Mesothelial cell of epicardium (in vitro differentiated cells): ENCODE data around the gene CNOT2. TPM values are rescaled to one million over a fixed set of nuclear protein-coding genes. Genes with fewer than 3 reads are reported as not detected.
"Not testable (repeated sequence)": the region's sequence is repeated elsewhere in the genome, so short reads cannot be mapped to it uniquely, and the experiment has no call there.

Source experiments
- DNase-seq, 2 experiments: peaks; one replicate each; pipeline ENCODE4 v3.0.0; 2021; ENCODE audit warnings: low spot score in 2 of 2; ENCODE audit not compliant: unreplicated experiment in 2 of 2
- H3K27ac Mint-ChIP-seq: 2 replicates; pipeline ENCODE4 v1.8.0; 2021; ENCODE audit warnings: mixed read lengths
- H3K27me3 Mint-ChIP-seq: 2 replicates; pipeline ENCODE4 v1.8.0; 2021; ENCODE audit warnings: low read depth, mixed read lengths
- H3K36me3 Mint-ChIP-seq: 2 replicates; pipeline ENCODE4 v1.8.0; 2021; ENCODE audit warnings: mixed read lengths
- H3K4me1 Mint-ChIP-seq: 2 replicates; pipeline ENCODE4 v1.8.0; 2021; ENCODE audit warnings: mixed read lengths
- H3K4me3 Mint-ChIP-seq: 2 replicates; pipeline ENCODE4 v1.8.0; 2021; ENCODE audit warnings: mild to moderate bottlenecking, moderate library complexity, mixed read lengths
- H3K9me3 Mint-ChIP-seq: 2 replicates; pipeline ENCODE4 v1.8.0; 2021; ENCODE audit warnings: mixed read lengths
- CTCF ChIP-seq: fragments of 200-600 bp; sonication (generic); IDR thresholded peaks from one replicate; pipeline ENCODE4 v1.5.0; 2021; ENCODE audit warnings: antibody characterized with exemption; ENCODE audit not compliant: unreplicated experiment
- total RNA-seq: library from RNA; stranded (reverse); gene quantifications from 3 replicates; pipeline ENCODE4 v1.2.1, GENCODE V29; 2021

The CNOT2 gene
- total RNA-seq, 1 donor from 2014 or later = 126 TPM

GRCh38 chr12:70383484-70383883 lies 140.3 kb downstream of the CNOT2 start:
- peaks cover 5% of the 10 kb centered on the region for H3K4me1 Mint-ChIP-seq
- H3K36me3 Mint-ChIP-seq = peaks cover 41% of the 10 kb centered on the region
- H3K9me3 Mint-ChIP-seq = peaks cover 31% of the 10 kb centered on the region
- no peaks in the 10 kb centered on the region for H3K27me3 Mint-ChIP-seq
- DNase-seq = no peak
- no peak overlapping the region for H3K4me3 Mint-ChIP-seq
- no peak overlapping the region for H3K27ac Mint-ChIP-seq
- no peak for TF ChIP-seq CTCF

- no peak overlapping the region for H3K4me3 Mint-ChIP-seq
Observed at GRCh38 chr12:70383886-70384285, 140.7 kb downstream of the CNOT2 start.

DNA sequence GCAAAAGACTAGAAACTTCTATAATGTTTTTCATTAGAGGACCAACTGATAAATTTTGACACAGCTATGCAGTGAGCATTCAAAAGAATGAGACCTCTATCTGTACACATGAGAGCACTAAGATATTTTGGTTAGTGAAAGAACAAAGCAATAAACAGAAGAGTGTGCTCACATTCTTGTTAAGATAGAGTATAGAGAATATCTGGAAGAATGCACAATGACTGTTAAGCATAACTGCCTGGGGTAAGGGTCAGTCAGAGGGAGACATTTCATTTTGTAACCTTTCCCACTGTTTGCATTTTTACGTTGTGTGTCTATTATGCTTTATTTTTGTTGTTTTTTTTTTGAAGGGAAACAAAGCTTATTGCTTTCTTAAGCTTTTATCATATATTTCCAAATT lies 143.5 kb downstream of the CNOT2 start:
- Mint-ChIP-seq H3K9me3 (peaks cover 24% of the 10 kb centered on the region), H3K36me3 (peaks cover 38% of the 10 kb centered on the region), H3K27ac (no peak overlapping the region), H3K4me3 (no peak overlapping the region), H3K4me1 (peaks cover 5% of the 10 kb centered on the region), H3K27me3 (no peaks in the 10 kb centered on the region)
- DNase-seq = no peak
- TF ChIP-seq CTCF = no peak

More at GRCh38 chr12:70383886-70384285, 140.7 kb downstream of the CNOT2 start:
- Mint-ChIP-seq H3K27ac (no peak overlapping the region), H3K4me1 (peaks cover 5% of the 10 kb centered on the region), H3K36me3 (peaks cover 43% of the 10 kb centered on the region), H3K27me3 (no peaks in the 10 kb centered on the region), H3K9me3 (peaks cover 32% of the 10 kb centered on the region)
- TF ChIP-seq CTCF = no peak
- DNase-seq = no peak

GRCh38 chr12:70389678-70390077 lies 146.4 kb downstream of the CNOT2 start:
- DNase-seq = no peak
- no peak overlapping the region for H3K4me3 Mint-ChIP-seq
- TF ChIP-seq CTCF = no peak
- peaks cover 27% of the 10 kb centered on the region for H3K9me3 Mint-ChIP-seq
- H3K27ac Mint-ChIP-seq = no peak overlapping the region
- H3K36me3 Mint-ChIP-seq = peaks cover 39% of the 10 kb centered on the region
- H3K4me1 Mint-ChIP-seq = peaks cover 10% of the 10 kb centered on the region
- no peaks in the 10 kb centered on the region for H3K27me3 Mint-ChIP-seq

DNA sequence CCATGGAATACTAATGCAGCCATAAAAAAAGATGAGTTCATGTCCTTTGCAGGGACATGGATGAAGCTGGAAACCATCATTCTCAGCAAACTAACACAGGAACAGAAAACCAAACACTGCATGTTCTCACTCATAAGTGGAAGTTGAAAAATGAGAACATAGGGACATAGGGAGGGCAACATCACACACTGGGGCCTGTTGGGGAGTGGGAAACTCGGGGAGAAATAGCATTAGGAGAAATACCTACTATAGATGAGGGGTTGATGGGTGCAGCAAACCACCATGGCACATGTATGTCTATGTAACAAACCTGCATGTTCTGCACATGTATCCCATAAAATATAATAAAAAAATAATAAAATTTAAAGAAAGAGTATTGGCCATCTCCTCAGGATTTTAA lies 149.4 kb downstream of the CNOT2 start:
- not testable (repeated sequence) for DNase-seq, H3K27ac Mint-ChIP-seq, H3K27me3 Mint-ChIP-seq, H3K4me1 Mint-ChIP-seq, H3K4me3 Mint-ChIP-seq
- Mint-ChIP-seq H3K36me3 (peaks cover 48% of the 10 kb centered on the region), H3K9me3 (peaks cover 27% of the 10 kb centered on the region)

DNA sequence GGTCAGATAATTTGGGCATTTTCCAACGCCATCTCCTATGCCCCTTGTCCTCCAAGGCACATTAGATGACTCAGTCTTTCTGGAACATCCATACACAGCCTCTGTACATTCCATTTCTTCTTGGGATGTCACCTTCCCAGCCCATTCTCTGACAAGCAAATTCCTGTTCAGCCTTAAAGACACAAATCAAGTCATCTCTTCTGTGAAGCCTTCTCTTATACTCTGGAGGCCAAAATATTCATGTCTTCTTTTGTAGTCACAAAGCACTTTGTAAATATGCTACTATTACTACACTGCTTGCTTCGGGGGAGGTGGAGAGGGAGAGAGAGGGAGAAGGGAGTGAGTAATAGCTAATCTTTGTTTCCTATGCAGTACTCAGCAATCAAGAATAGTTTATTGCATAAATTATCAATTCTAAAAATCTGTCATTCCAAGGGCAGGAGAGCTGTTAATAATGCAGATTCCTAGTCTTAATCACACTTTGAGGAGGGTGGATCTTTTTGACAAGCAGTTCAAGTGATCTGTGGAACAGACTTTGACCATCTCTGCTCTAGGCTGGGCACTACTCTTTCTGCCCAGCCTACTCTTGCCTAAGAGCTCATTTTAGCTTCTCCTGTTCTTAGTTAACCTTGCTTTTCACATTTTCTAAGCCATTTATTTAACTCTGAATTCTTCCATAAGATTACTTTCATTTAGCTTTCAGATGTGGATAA lies 150.7 kb downstream of the CNOT2 start:
- Mint-ChIP-seq H3K27me3 (no peaks in the 10 kb centered on the region), H3K4me3 (no peak overlapping the region), H3K9me3 (peaks cover 15% of the 10 kb centered on the region), H3K36me3 (peaks cover 37% of the 10 kb centered on the region), H3K4me1 (peaks cover 6% of the 10 kb centered on the region), H3K27ac (no peak overlapping the region)
- TF ChIP-seq CTCF = no peak
- DNase-seq = no peak
